GM21367 (cell line): ENCODE data around the gene HJV.

ENCODE experiments used
- ATAC-seq: cut with Tn5 transposase; IDR thresholded peaks from one replicate; pipeline ENCODE4 v1.9.1; 2021; ENCODE audit not compliant: unreplicated experiment

The HJV gene

DNA sequence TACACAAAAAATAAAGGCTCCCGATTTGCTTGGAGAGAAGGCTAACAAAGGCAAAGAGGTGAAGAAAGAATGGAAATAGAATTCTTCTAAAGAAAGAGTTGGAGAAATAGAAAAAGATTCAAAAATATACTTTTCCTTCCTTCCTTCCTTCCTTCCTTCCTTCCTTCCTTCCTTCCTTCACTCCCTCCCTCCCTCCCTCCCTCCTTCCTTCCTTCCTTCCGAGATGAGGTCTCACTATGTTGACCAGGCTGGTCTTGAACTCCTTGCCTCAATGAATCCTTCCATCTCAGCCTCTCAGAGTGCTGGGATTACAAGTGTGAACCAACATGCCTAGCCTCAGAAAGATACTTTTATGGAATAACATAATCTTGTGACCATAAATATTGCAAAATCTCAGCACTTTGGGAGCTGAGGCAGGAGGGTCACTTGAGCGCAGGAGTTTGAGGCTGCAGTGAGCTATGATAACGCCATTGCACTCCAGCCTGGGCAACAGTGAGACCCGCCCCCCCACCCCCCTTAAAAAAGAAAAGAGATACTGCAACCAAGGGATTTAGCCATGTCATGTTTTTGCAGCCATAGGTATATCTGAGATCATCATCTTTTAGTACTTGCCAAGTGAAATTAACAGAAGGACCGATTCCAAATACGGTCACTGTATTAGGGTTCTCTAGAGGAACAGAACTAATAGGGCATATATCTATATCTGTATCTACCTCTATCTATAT is 1.0 kb upstream of the HJV start:
- ATAC-seq: no peak

DNA sequence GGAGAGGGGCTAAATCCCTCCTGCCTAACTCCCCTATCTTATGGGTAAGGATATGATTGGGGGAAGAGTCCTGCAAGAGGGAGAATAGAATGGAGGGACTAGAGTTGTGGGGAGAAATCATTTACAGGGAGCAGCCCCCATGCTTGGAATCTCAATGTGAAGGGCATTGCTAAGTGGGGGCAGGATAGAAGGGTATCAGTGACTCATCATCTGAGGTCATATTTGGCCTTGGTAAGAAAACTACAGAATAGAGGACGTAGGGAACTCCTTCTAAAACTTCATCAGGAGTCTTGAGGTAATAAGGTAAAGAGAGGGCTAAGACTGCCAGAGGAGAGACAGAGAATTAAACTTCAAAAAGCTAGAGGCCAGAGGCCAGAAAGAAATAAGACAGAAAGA is 487 bp downstream of the HJV start:
- no peak for ATAC-seq

DNA sequence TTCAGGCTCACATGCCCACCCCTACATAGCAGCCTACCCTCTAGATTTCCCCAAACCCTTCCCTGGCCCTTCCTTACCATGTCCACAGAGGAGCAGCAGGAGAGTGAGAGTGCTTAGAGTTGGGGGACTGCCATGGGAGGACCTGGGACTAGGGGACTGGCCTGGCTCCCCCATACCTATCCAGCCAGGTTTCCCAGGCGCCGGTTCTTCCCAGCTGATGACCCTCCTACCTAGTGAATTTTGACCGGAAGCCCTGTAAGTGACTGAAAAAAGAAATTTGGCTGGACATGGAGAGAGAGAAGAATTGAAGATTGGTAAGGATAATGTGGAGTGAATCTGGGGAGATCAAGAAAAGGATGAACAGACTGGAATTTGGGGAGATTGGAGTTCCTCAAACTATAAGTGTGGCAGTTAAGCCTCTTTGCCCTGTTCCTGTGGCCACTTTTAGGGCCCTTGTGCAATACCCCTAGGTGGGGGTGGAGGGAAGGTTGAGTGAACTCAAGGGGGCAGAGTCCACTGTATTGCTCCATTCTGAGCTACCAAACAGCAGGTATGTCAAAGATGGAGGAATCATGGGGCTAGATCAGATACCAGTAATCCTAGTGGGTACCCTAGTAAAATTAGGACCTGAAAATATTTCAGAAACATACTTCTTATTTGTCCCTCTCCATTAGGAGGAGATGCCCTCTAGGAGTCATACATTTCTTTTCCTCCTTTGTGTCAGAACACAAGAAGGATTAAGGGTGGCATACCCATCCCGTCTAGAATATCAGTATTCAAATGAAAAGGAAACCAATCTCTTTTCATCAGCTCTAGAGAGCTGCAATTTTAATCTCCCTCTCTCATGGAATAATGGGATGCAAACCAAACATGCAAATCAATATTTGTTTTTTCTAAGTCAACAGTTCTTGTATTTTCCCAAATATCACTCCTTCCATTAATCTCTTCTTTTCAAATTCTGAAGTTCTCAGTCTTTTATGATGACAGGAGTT is 1.2 kb downstream of the HJV start:
- ATAC-seq: no peak

DNA sequence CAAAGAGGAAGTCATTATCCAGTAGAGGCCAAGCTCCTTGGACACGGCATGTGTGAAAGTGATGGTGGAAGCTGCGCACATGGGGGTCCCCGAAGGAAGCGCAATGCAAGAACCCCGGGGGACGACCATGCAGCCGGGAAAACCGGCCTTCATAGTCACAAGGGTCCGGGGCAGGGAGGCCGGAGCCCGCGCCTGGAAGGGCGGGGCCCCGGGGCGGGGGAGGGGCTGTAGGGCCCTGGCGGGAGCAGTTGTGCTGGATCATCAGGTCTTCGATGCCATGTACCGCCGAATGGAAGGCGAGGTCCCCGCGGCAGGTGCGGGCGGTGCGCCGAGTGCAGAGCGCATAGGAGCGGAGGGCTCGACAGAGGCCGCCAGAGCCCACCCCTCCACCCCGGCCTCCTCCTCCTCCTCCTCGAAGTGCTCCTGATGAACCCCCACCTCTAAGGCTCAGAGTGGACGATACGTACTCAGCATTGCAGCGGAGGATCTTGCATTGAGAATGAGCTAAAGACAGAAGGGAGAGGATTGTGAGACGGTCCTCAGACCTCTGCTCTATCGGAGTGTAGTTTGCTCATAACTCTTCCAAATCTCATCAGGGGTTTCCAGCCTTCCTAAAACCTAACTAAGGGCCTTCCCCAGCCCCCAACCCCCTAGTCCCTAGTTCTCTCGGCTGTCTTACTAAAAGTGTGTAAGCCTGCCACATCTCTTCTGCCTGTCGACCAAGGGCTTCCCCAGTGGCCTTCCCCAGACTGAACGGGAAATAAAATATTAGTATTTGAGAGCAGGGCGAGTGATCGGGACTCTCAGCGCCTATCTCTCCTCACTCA is 2.1 kb downstream of the HJV start:
- ATAC-seq: no peak

DNA sequence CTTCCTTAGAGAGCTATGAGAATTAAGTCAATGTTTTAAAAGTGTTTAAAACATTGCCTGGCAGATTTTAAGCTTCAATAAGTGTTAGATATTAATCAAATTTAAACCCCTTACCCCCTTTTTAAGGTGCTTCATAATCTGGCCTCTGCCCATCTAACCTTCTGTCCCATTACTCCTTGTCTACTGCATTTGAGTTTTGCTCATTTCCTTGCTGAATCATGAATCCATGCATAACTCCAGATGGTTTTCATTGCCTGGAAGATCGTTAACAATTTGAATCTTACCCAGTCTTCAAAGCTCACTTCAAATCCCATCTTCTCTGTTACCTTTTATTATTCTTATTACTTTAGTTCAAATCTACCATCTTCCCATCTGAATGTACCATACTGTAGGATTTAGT is 4.6 kb downstream of the HJV start:
- ATAC-seq: no peak

DNA sequence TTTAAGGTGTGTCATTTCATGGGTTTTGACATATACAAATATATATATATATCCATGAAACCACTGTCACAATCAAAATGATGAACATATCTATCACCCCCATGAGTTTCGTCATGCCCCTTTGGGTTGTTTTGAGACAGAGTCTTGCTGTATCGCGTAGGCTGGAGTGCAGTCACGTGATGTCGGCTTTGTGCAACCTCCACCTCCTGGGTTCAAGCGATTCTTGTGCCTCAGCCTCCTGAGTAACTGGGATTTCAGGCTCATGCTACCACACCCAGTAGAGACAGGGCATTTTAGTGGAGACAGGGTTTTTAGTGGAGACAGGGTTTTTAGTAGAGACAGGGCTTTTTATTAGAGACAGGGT is 8.0 kb downstream of the HJV start:
- no peak for ATAC-seq

- no peak for ATAC-seq
Measured at GRCh38 chr1:146012703-146013558, 8.6 kb downstream of the HJV start.

- no peak for ATAC-seq
Measured at GRCh38 chr1:146010126-146010738, 11.3 kb downstream of the HJV start.

DNA sequence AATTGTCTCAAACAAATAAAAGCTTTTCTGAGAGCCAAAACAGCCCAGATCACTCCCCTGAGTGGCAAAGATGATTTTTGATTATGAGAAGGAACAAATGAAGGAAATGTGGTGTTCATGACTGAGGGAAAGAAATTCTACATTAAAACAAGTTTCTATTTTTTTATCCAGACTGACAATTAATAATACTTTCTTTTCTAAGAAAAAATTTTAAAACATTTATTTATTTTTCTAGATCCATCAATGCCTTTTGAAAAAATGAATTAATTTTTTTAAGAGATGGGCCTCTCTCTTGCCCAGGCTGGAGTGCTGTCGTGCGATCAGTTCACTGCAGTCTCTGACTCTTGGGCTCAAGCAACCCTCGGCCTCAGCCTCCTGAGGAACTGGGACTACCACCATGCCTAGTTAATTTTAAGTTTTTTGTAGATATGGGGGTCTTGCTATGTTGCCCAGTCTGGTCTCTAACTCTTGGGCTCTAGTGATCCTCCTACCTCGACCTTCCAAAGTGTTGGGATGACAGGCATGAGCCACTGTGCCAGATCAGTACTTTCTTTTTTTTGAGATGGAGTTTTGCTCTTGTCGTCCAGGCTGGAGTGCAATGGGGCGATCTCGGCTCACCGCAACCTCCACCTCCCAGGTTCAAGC is 13.9 kb downstream of the HJV start:
- no peak for ATAC-seq

DNA sequence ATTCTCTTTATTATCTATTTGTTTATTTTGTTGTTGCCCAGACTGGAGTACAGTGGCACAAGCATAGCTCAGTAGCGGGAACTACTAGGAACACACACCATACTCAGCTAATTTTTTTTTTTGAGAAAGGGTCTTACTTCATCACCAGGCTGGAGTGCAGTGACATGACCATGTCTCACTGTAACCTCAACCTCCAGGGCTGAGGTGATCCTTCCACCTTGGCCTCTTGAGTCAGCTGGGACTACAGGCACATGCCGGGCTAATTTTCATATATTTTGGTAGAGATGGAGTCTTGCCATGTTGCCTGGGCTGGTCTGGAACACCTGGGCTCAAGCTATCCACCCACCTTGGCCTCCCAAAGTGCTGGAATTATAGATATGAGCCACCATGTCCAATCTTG is 19.8 kb downstream of the HJV start:
- no peak for ATAC-seq

DNA sequence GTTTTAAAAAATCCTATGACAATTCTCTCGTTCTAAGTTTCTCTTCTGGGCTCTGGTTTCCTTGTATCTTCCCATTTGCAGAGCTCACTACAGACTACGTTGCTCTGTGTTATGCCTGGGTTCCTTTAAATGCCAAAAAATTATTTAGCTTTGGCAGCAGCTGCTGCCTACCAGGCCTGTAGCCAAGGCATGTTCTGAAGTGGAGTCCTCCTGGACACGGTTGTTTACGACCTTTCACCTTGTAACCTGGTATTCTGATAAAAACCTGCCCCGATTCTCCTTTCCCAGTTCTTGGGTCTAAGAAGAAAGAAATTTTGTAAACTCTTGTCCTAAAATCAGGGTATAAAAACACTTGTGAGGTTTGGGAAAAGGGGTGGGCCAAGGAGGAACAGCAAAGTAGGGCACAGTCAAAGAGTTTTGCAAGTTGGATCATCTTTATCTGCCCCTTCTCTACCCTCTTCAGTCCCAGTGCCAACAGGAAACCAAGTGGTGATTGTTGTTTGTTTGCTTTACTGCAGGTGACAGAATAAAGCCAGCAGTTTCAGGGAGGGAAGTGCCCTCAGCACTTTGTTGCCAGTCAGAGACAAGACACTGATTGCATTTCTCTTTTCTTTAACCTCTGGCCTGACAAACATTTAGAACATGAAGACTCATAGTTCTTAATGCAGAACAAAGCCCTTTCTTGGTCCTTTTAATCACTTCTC is 22.1 kb downstream of the HJV start:
- ATAC-seq: no peak

- ATAC-seq: no peak
Measured at GRCh38 chr1:145997718-145998023, 23.9 kb downstream of the HJV start.

DNA sequence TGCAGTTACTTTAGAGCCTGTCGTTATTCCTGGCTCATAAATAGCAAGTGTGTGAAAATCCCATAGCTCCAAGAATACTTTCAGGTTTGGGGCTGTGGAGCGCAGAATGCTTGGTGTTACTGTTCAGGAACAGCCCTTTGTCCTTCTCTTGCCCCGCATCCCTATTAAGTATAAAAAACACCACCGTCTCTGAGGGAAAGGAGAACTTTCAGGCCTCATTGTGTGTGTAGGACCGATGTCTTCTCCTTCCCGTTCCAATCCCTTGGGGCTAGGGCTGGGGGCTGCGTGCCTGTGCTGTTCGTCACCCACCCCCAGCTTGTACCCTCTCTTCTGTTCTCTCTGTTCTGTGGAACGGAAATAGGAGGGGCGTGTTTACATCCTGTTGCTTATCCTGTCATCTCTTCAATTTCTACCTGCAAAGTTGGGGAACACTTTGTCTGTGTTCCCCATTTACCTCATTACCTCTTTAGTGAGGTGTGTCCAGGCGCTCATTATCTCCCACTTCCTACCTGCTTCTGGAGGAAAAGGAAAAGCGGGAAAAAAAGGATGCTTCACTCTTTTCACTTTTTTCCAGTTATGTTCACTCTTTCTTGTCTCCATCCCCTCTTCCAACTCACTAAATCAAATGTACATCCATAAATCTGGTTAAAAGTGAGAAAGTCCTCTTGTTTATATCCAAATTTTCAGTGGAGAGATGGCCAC is 24.4 kb downstream of the HJV start:
- peak; percentile 17 for ATAC-seq

DNA sequence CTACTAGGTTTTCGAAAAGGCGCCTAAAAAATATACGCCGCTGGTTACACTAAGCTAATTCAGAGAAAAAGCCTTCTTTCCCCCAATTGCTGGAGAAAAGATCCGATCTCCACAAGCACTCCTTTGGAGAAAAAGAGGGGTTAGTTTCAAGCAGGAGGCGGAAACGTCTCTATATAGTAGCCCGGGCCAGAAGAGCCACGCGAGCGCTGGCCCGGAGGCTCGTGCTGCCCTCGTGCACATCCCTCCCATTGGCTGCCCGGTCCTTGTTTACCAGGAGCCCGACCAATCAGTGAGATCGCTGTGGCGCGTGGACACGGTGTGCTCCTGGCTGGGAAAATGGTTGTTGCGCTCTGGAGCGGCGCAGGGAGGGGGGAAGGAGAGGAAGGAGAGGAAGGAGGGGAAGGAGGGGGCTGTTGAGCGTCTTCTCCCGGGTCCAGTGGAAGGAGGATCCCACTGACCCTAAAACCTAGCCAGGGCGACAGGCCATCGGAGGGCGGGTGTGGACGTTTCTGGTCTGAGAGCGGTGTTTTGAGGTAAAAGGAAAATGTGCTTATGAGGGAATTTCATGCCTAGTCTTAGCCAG is 25.0 kb downstream of the HJV start, which contains the start of gene TXNIP:
Gene TXNIP, minus strand, starts transcription at position 147 of the 583 bp plus-strand sequence. CDS start 313 bp downstream, outside the sequence.
- peak; percentile 89 for ATAC-seq

DNA sequence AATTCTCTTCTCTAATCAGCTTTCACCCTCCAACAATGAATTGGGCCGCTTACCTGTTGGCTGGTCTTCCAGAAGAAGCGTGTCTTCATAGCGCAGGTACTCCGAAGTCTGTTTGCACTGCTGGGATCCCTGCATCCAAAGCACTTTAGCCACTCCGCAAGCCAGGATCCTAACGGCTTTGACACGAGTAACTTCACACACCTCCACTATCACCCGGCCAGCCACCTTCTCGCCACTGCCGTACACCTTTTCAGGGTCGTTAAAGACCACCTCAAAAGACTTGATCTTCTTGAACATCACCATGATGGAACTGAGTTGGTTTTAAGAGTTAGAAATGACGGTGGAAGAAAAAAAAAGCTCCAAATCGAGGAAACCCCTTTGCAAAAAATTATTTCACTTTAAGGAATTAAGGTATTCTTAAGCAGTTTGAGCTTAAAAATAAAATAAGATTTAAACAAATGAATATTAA is 25.5 kb downstream of the HJV start:
- no peak for ATAC-seq

- no peak for ATAC-seq
Measured at GRCh38 chr1:145995148-145995881, 26.2 kb downstream of the HJV start.
